NT2/D1 (cell line): ENCODE measurements around the gene XPR1.

ENCODE experiments used
- SUZ12 ChIP-seq: IDR thresholded peaks from 2 replicates; pipeline ENCODE4 v1.6.1; 2011; ENCODE audit not compliant: insufficient read length, insufficient read depth; ENCODE audit errors: extremely low read depth
- ZNF274 ChIP-seq: IDR thresholded peaks from 2 replicates; pipeline ENCODE4 v1.6.1; 2011; ENCODE audit warnings: mild to moderate bottlenecking, low read depth, low read length

GRCh38 chr1:180609643-180610555 is 21.9 kb upstream of the XPR1 start:
- TF ChIP-seq ZNF274 (no peak), SUZ12 (no peak)
